ENCODE data around the gene MAPRE2. TPM values are rescaled to one million over a fixed set of nuclear protein-coding genes. Genes with fewer than 3 reads are reported as not detected.

MAPRE2 gene
- total RNA-seq: 23.4 to 30.3 TPM (median 26.0 TPM) in 3 replicates
- long read RNA-seq, full-length matches to known transcripts: 22 of 23 reads
- long read RNA-seq, partial matches to known transcripts: 0 of 23 reads
- long read RNA-seq, other reads (novel, unspliced or antisense): 1 of 23 reads

GRCh38 chr18:35040988-35041814 lies at the start of gene MAPRE2:
Gene MAPRE2 (plus strand): TSS chr18:35041413. CDS start chr18:35041540, 127 bp downstream.
- peak; percentile 53 for TF ChIP-seq CTCF (IDR thresholded peaks at IDR 0.05)
- peak within 1 kb of the TSS; percentile 95 for H3K4me3 Mint-ChIP-seq (ENCODE audit: unreplicated experiment)
- H3K4me1 Mint-ChIP-seq (ENCODE audit: low read depth): peaks cover 39% of the 10 kb centered on the region
- H3K27ac Mint-ChIP-seq (ENCODE audit: unreplicated experiment): peak within 1 kb of the TSS; percentile 87
- H3K9me3 Mint-ChIP-seq (ENCODE audit: low read depth): no peaks in the 10 kb centered on the region
- H3K36me3 Mint-ChIP-seq (ENCODE audit: low read depth): no peaks in the 10 kb centered on the region
- DNase-seq (ENCODE audit: low spot score): peak; percentile 99
- no peaks in the 10 kb centered on the region for H3K27me3 Mint-ChIP-seq (ENCODE audit: low read depth)

- no peaks in the 10 kb centered on the region for H3K36me3 Mint-ChIP-seq (ENCODE audit: low read depth)
- H3K27ac Mint-ChIP-seq (ENCODE audit: unreplicated experiment): no peak overlapping the region
- no peak for TF ChIP-seq CTCF (IDR thresholded peaks at IDR 0.05)
- H3K27me3 Mint-ChIP-seq (ENCODE audit: low read depth): no peaks in the 10 kb centered on the region
- no peak overlapping the region for H3K4me3 Mint-ChIP-seq (ENCODE audit: unreplicated experiment)
- no peaks in the 10 kb centered on the region for H3K9me3 Mint-ChIP-seq (ENCODE audit: low read depth)
- H3K4me1 Mint-ChIP-seq (ENCODE audit: low read depth): peaks cover 36% of the 10 kb centered on the region
- no peak for DNase-seq (ENCODE audit: low spot score)
Measured at GRCh38 chr18:34991561-34991960, 49.7 kb upstream of the MAPRE2 start.

GRCh38 chr18:34993289-34993688 lies 47.9 kb upstream of the MAPRE2 start:
- TF ChIP-seq CTCF (IDR thresholded peaks at IDR 0.05): no peak
- no peaks in the 10 kb centered on the region for H3K36me3 Mint-ChIP-seq (ENCODE audit: low read depth)
- no peak overlapping the region for H3K4me3 Mint-ChIP-seq (ENCODE audit: unreplicated experiment)

GRCh38 chr18:34995746-34996145 lies 45.5 kb upstream of the MAPRE2 start:
- H3K36me3 Mint-ChIP-seq (ENCODE audit: low read depth): no peaks in the 10 kb centered on the region
- TF ChIP-seq CTCF (IDR thresholded peaks at IDR 0.05): no peak
- no peak for DNase-seq (ENCODE audit: low spot score)
- H3K27ac Mint-ChIP-seq (ENCODE audit: unreplicated experiment): no peak overlapping the region
- no peaks in the 10 kb centered on the region for H3K27me3 Mint-ChIP-seq (ENCODE audit: low read depth)
- no peak overlapping the region for H3K4me3 Mint-ChIP-seq (ENCODE audit: unreplicated experiment)
- H3K9me3 Mint-ChIP-seq (ENCODE audit: low read depth): no peaks in the 10 kb centered on the region
- H3K4me1 Mint-ChIP-seq (ENCODE audit: low read depth): peaks cover 33% of the 10 kb centered on the region

More at GRCh38 chr18:34993289-34993688, 47.9 kb upstream of the MAPRE2 start:
- no peaks in the 10 kb centered on the region for H3K27me3 Mint-ChIP-seq (ENCODE audit: low read depth)
- peaks cover 36% of the 10 kb centered on the region for H3K4me1 Mint-ChIP-seq (ENCODE audit: low read depth)
- no peak for DNase-seq (ENCODE audit: low spot score)
- no peaks in the 10 kb centered on the region for H3K9me3 Mint-ChIP-seq (ENCODE audit: low read depth)
- no peak overlapping the region for H3K27ac Mint-ChIP-seq (ENCODE audit: unreplicated experiment)

- Mint-ChIP-seq H3K9me3 (ENCODE audit: low read depth) (no peaks in the 10 kb centered on the region), H3K27me3 (ENCODE audit: low read depth) (no peaks in the 10 kb centered on the region), H3K4me3 (ENCODE audit: unreplicated experiment) (no peak overlapping the region), H3K36me3 (ENCODE audit: low read depth) (no peaks in the 10 kb centered on the region), H3K4me1 (ENCODE audit: low read depth) (peaks cover 14% of the 10 kb centered on the region), H3K27ac (ENCODE audit: unreplicated experiment) (no peak overlapping the region)
- no peak for DNase-seq (ENCODE audit: low spot score)
- TF ChIP-seq CTCF (IDR thresholded peaks at IDR 0.05): no peak
Measured at GRCh38 chr18:34998661-34999060, 42.6 kb upstream of the MAPRE2 start.

All from chondrocyte (in vitro differentiated cells).